GM10248 (cell line): ENCODE data around the gene MRPL50.

ENCODE experiments used
- CTCF ChIA-PET: fragments of 300-600 bp; sonication (Branson Sonifier 250); formaldehyde crosslinking; extraction: SDS; loops from one replicate; lab custom pipeline; 2021; ENCODE audit warnings: antibody characterized with exemption; lab: Yijun Ruan, JAX
- POLR2A ChIA-PET: fragments of 350-650 bp; sonication (Branson Sonifier 250); formaldehyde crosslinking; extraction: SDS; loops from one replicate; lab custom pipeline; 2020; ENCODE audit warnings: antibody characterized with exemption; lab: Yijun Ruan, JAX
- DNase-seq: peaks from one replicate; pipeline ENCODE4 v3.0.0; 2012; ENCODE audit errors: extremely low spot score
- CTCF ChIP-seq: IDR thresholded peaks from 2 replicates; pipeline ENCODE4 v1.5.1; 2012; ENCODE audit warnings: mild to moderate bottlenecking, low read depth; ENCODE audit errors: extremely low read depth, missing control alignments, control extremely low read depth

The MRPL50 gene

GRCh38 chr9:101440714-101441230 is 42.4 kb upstream of the MRPL50 start:
- POLR2A ChIA-PET = no interaction called here
- CTCF ChIA-PET = no interaction called here
- TF ChIP-seq CTCF = no peak
- no peak for DNase-seq

DNA sequence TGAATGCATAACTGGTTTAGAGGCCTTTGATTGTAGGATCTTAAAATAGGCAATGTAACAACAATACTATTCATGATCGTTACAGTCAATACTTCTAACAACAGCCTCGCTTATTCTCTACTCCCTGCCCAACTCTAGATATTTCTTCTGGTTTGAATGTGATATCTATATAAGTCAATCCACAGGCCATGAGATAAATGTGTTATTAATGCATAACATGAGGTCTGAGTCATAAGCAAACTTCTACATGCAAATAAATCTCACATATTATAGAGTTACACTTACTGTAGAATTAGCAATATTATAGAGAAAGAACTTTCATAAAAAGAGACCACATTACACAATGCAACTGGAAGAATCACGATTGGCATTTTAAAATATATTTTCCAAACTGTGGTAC is 40.1 kb upstream of the MRPL50 start:
- ChIA-PET POLR2A (no interaction called here), CTCF (interaction anchor here (2.1 kb wide), 1 partner anchor 13 kb away, joined by 14 read pairs; no protein-coding TSS in a partner anchor)
- no peak for TF ChIP-seq CTCF
- no peak for DNase-seq

DNA sequence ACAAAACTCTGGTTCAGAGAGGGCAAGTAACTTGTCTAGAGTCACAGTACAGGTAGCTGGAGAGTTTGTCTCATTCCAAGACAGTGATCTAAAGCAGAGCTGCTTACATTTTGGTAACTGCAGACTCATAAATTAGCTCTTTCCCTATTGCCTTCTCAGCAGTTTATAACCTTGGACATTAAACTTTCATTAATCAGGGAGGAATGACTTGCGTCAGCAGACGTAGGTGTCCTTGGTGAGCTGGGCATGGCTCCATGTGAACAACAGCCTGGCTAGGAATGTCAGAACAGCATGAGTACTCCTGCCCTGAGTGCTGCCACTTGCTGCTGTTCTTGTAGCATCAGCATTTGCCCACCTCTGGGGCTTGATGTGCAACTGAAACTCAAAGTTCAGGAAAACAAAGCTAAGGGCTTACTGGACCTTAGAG is 39.4 kb upstream of the MRPL50 start:
- POLR2A ChIA-PET = no interaction called here
- CTCF ChIA-PET = interaction anchor here (0.9 to 2.1 kb wide), 2 partner anchors 8 to 12 kb away, joined by 3 to 14 read pairs; no protein-coding TSS in a partner anchor
- no peak for DNase-seq

DNA sequence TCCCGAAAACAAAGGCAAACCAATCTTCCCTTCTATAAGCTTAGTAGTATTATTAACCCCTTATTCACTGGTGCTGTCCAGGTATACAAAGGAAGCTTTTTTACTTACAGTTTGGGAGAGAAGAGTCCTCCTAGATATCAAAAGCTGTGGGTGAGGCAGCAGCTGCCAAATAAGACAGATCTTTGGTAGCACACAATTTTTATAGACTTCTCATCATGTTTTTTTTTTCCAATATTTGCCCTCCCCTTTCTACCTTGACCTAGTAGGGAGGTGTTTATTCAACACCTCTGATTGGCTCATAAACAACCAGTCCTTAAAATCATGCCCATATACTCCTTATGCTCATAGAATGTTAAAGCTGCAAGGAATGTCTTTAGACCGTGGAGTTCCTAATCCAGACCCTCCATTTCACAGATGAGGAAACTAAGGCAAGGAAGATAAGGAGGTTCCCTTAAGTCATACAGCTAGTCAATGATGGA is 37.2 kb upstream of the MRPL50 start, which contains the start of gene ALDOB:
ALDOB (minus strand) TSS at position 174 of the 479 bp plus-strand sequence. CDS start 4,887 bp downstream, outside the sequence.
- POLR2A ChIA-PET = no interaction called here
- no peak for TF ChIP-seq CTCF
- CTCF ChIA-PET = interaction anchor here (1.0 kb wide), 1 partner anchor 94 kb away, joined by 3 read pairs; no protein-coding TSS in a partner anchor
- DNase-seq = no peak

More for the DNA sequence above, 39.4 kb upstream of the MRPL50 start:
- TF ChIP-seq CTCF = no peak

GRCh38 chr9:101434998-101435397 is 36.6 kb upstream of the MRPL50 start:
- TF ChIP-seq CTCF = no peak
- CTCF ChIA-PET = interaction anchor here (1.0 kb wide), 1 partner anchor 14 kb away, joined by 3 read pairs; no protein-coding TSS in a partner anchor
- POLR2A ChIA-PET = no interaction called here
- no peak for DNase-seq

GRCh38 chr9:101433229-101433628 is 34.8 kb upstream of the MRPL50 start:
- POLR2A ChIA-PET = no interaction called here
- no peak for TF ChIP-seq CTCF
- CTCF ChIA-PET = interaction anchor here (1.4 to 1.6 kb wide), 2 partner anchors 14 to 26 kb away, joined by 3 to 4 read pairs; no protein-coding TSS in a partner anchor
- no peak for DNase-seq
